ENCODE measurements around the gene MRPL10. TPM values are rescaled to one million over a fixed set of nuclear protein-coding genes. Genes with fewer than 3 reads are reported as not detected.

MRPL10 gene
- total RNA-seq, 1 experiment from 2014 or later, result 159 TPM

GRCh38 chr17:47821424-47822391 lies 9.6 kb downstream of the MRPL10 start, which contains the start of gene OSBPL7:
TSS of gene OSBPL7 (minus strand) at chr17:47821794. CDS start at chr17:47820278, 1,516 bp downstream.
- Mint-ChIP-seq H3K27ac (ENCODE audit: unreplicated experiment) (peak within 1 kb of the TSS; percentile 92), H3K36me3 (ENCODE audit: insufficient read depth, unreplicated experiment) (peaks cover 30% of the 10 kb centered on the region), H3K4me3 (ENCODE audit: unreplicated experiment) (peak within 1 kb of the TSS; percentile 98), H3K9me3 (ENCODE audit: unreplicated experiment) (no peaks in the 10 kb centered on the region), H3K27me3 (ENCODE audit: insufficient read depth, unreplicated experiment) (no peaks in the 10 kb centered on the region), H3K4me1 (ENCODE audit: low read depth, unreplicated experiment) (peaks cover 18% of the 10 kb centered on the region)
- POLR2A ChIA-PET, result interaction anchor here (0.5 to 1.6 kb wide), 7 partner anchors 9 to 150 kb away, joined by 3 to 32 read pairs (median 4); partner anchors contain the start of genes LRRC46, MRPL10, PNPO and SP6
- H3K9me3 ChIP-seq, result no peaks in the 10 kb centered on the region
- peaks cover 9% of the 10 kb centered on the region for H3K4me1 ChIP-seq
- peaks cover 9% of the 10 kb centered on the region for H3K36me3 ChIP-seq (ENCODE audit: control insufficient read depth, insufficient read depth, low read length)
- intact Hi-C loops (cut with micrococcal nuclease; ENCODE audit: unreplicated experiment), result loop anchor here (1.0 kb wide), 2 partner anchors 10 to 11 kb away; partner anchors contain the start of genes LRRC46 and MRPL10
- H3K27me3 ChIP-seq (replicated peaks; ENCODE audit: control insufficient read depth, insufficient read depth, low read length), result no peaks in the 10 kb centered on the region
- peak within 1 kb of the TSS; percentile 75 for H3K4me3 ChIP-seq (ENCODE audit: low read depth, low read length)
- no TSS peak for BruUV-seq (replicated peaks)
- CTCF ChIA-PET, result interaction anchor here (0.5 to 2.4 kb wide), 19 partner anchors 9 to 197 kb away, joined by 3 to 36 read pairs (median 5); partner anchors contain the start of genes CDK5RAP3, KPNB1, LRRC46 and MRPL10
- peak; percentile 92 to 95 for DNase-seq
- TF ChIP-seq CTCF (IDR thresholded peaks at IDR 0.05; ENCODE audit: insufficient read depth in 1 of 2, low read depth in 1 of 2, low read length in 1 of 2, severe bottlenecking in 1 of 2, unreplicated experiment in 1 of 2), result peak in 1 of 2 experiments; percentile 86

GRCh38 chr17:47821031-47821423 lies 10.3 kb downstream of the MRPL10 start:
- H3K4me1 Mint-ChIP-seq (ENCODE audit: low read depth, unreplicated experiment), result peaks cover 18% of the 10 kb centered on the region
- H3K27me3 Mint-ChIP-seq (ENCODE audit: insufficient read depth, unreplicated experiment), result no peaks in the 10 kb centered on the region
- H3K27ac Mint-ChIP-seq (ENCODE audit: unreplicated experiment), result peak overlapping the region; percentile 92
- CTCF ChIA-PET, result interaction anchor here (0.6 to 2.4 kb wide), 16 partner anchors 9 to 197 kb away, joined by 3 to 36 read pairs (median 6); partner anchors contain the start of genes KPNB1, LRRC46, MRPL10 and SCRN2
- POLR2A ChIA-PET, result interaction anchor here (1.0 to 1.6 kb wide), 4 partner anchors 10 to 120 kb away, joined by 4 to 32 read pairs (median 9); partner anchors contain the start of genes LRRC46, MRPL10, PNPO and SP6
- H3K27me3 ChIP-seq (replicated peaks; ENCODE audit: control insufficient read depth, insufficient read depth, low read length), result no peaks in the 10 kb centered on the region
- peak in 1 of 2 experiments; percentile 53 for DNase-seq
- peaks cover 7% of the 10 kb centered on the region for H3K36me3 ChIP-seq (ENCODE audit: control insufficient read depth, insufficient read depth, low read length)
- H3K9me3 Mint-ChIP-seq (ENCODE audit: unreplicated experiment), result no peaks in the 10 kb centered on the region
- intact Hi-C loops (cut with micrococcal nuclease; ENCODE audit: unreplicated experiment), result loop anchor here (1.0 kb wide), 2 partner anchors 10 to 11 kb away; partner anchors contain the start of genes LRRC46 and MRPL10
- H3K4me3 Mint-ChIP-seq (ENCODE audit: unreplicated experiment), result peak overlapping the region; percentile 98
- TSS peak; percentile 15 for BruUV-seq (replicated peaks)
- TF ChIP-seq CTCF (IDR thresholded peaks at IDR 0.05; ENCODE audit: insufficient read depth in 1 of 2, low read depth in 1 of 2, low read length in 1 of 2, severe bottlenecking in 1 of 2, unreplicated experiment in 1 of 2), result no peak
- peaks cover 9% of the 10 kb centered on the region for H3K4me1 ChIP-seq
- H3K4me3 ChIP-seq (ENCODE audit: low read depth, low read length), result peak overlapping the region; percentile 75
- no peaks in the 10 kb centered on the region for H3K9me3 ChIP-seq
- peaks cover 23% of the 10 kb centered on the region for H3K36me3 Mint-ChIP-seq (ENCODE audit: insufficient read depth, unreplicated experiment)
